ENCODE results near the gene SGTB. TPM values are rescaled to one million over a fixed set of nuclear protein-coding genes. Genes with fewer than 3 reads are reported as not detected.
A peak's percentile ranks its signal among the peaks of the same experiment; 100 is the strongest.

SGTB gene, protein sequence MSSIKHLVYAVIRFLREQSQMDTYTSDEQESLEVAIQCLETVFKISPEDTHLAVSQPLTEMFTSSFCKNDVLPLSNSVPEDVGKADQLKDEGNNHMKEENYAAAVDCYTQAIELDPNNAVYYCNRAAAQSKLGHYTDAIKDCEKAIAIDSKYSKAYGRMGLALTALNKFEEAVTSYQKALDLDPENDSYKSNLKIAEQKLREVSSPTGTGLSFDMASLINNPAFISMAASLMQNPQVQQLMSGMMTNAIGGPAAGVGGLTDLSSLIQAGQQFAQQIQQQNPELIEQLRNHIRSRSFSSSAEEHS
- 10.0 and 10.3 TPM in 2 replicates for total RNA-seq

DNA sequence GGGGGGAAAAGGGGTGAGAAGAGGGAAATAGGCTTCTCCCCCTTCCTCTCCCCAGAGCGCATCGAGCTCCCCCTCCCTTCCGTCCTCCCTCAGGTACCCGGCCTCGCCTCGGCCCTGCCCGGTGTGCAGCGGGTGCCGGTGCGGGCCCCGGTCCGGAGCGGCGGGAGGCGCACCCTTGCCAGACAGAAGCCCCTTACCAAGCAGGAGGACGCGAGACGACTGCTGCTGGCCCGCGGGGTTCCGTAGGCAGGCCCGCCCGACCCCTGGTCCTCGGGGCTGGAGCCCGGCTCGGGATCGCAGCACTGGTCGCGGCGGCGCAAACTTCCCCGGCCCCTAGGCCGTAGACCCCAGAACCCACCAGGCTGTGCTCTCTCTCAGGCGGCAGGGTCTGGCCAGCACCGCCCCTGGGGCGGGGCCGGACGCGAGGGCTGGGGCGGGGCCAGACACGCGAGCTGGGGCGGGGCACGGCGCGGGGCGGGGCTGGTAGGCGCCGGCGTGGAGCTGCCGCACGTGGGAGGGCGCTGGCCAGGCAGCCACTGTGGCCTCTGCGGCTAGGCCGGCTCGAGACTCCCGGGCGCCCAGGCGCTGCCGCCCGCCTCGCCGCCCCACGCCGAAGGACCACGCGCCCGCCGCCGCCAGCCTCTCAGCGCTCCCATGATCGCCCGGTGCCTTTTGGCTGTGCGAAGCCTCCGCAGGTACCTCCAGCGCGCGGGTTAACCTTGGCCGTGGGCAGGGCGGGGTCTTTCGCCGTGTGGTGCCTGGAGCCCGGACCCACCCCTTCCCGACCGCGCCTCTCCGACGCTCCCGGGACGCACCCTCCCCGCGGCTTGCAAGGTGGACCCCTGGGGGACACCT is at the start of gene SGTB, which contains the start of gene NLN:
Gene SGTB, minus strand, starts transcription at position 390 of the 855 bp plus-strand sequence. CDS start 1,302 bp downstream, outside the sequence.
Gene NLN, plus strand, starts transcription at position 486 of the 855 bp plus-strand sequence. Its CDS starts 169 bp downstream, at position 655.
- peak; percentile 96 for DNase-seq
- intact Hi-C loops (cut with micrococcal nuclease): loop anchor here (1.0 to 5.0 kb wide), 5 partner anchors 85 to 423 kb away; partner anchors contain the start of genes CENPK, PPWD1, SREK1 and TRIM23
- no peaks in the 10 kb centered on the region for H3K9me3 Mint-ChIP-seq
- H3K27ac Mint-ChIP-seq: peak within 1 kb of the TSS; percentile 96
- no peaks in the 10 kb centered on the region for H3K27me3 Mint-ChIP-seq
- H3K4me1 Mint-ChIP-seq: peaks cover 31% of the 10 kb centered on the region
- H3K4me3 Mint-ChIP-seq: peak within 1 kb of the TSS; percentile 95
- peaks cover 13% of the 10 kb centered on the region for H3K36me3 Mint-ChIP-seq (ENCODE audit: low read depth)

DNA sequence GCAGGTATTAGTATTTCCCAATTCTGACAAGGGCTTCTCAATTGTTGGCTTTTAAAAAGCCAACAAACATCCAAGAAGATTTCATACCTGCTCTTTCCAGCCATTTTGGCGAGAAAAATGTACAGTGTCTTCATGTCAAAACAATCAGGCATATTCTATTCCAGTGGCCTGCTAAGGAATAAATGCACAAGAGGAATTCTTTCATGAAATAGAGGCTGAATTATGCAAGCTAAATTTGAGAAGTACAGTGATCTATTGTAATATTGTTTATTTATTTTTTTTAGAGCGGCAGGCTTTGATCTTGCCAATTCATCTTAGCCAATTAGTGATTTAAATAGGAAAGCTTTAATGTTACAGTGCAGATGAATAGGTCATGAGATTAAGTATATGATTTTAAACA is 49.4 kb upstream of the SGTB start:
- H3K27ac Mint-ChIP-seq: no peak overlapping the region
- peaks cover 17% of the 10 kb centered on the region for H3K36me3 Mint-ChIP-seq (ENCODE audit: low read depth)
- peaks cover 6% of the 10 kb centered on the region for H3K9me3 Mint-ChIP-seq
- DNase-seq: no peak
- no peaks in the 10 kb centered on the region for H3K27me3 Mint-ChIP-seq
- intact Hi-C loops (cut with micrococcal nuclease): loop anchor here (10.0 kb wide), 1 partner anchor 404 kb away; no protein-coding TSS in a partner anchor
- peaks cover 18% of the 10 kb centered on the region for H3K4me1 Mint-ChIP-seq
- H3K4me3 Mint-ChIP-seq: no peak overlapping the region

DNA sequence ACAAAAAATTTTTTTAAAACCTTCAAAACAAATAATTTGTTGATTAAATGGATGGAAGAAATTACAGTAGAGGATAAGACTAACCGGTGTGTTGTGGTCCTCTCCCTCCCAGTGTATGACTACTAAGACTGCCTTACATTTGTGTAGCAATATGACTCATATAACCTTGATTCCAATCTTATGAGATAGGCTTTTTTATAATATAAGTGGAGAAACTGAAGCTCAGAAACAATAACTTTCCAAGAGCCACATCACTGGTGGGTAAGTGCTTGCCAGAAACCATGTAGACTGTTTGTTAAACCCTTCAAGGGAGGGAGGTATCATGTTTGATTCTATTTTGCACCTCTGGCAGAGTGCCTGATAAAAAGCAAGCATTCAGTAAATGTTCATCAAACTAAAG is 47.6 kb upstream of the SGTB start:
- no peak for DNase-seq
- Mint-ChIP-seq H3K27me3 (no peaks in the 10 kb centered on the region), H3K36me3 (ENCODE audit: low read depth) (peaks cover 22% of the 10 kb centered on the region), H3K4me1 (peaks cover 19% of the 10 kb centered on the region), H3K4me3 (no peak overlapping the region), H3K27ac (no peak overlapping the region), H3K9me3 (peaks cover 11% of the 10 kb centered on the region)
- intact Hi-C loops (cut with micrococcal nuclease): loop anchor here (5.0 kb wide), 1 partner anchor 33 kb away; no protein-coding TSS in a partner anchor

DNA sequence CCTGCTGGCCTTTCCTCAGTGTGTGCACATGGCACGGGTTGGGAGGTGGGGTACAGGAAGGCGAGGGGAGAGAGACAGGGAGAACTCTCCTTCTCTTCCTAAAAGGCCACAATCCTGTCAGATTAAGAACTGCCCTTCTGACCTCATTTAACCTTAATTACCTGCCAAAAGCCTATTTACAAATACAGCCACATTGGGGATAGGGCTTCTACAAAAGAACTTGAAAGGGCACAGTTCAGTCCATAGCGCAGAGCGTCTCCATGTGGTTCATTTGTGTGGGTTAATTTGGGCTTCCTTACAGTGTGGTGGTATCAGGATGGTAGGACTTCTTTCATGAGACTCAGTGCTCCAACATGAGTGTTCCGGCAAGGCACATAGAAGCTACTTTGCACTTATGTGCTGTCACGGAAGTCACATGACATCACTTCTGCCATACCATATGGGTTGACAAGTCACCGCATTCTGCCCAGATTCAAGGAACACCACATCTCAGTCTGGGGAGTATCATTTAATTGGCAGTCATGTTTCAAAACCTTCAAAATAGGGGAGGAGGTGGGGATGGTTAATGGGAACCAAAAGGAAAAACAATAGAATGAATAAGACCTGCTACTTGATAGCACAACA is 46.9 kb upstream of the SGTB start:
- no peaks in the 10 kb centered on the region for H3K27me3 Mint-ChIP-seq

DNA sequence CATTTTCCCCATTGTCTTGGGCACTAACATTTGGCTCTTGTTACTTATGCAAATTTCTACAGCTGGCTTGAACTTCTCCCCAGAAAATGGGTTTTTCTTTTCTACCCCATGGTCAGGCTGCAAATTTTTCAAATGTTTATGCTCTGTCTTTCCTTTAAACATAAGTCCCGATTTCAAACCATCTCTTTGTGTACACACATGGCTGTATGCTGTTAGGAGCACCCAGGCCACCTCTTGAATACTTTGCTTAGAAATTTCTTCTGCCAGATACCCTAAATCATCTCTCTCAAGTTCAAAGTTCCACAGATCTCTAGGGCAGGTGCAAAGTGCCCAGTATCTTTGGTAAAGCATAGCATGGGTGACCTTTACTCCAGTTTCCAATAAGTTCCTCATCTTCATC is 45.7 kb upstream of the SGTB start:
- no peak overlapping the region for H3K27ac Mint-ChIP-seq
- H3K4me1 Mint-ChIP-seq: peaks cover 13% of the 10 kb centered on the region
- intact Hi-C loops (cut with micrococcal nuclease): loop anchor here (5.0 kb wide), 1 partner anchor 35 kb away; no protein-coding TSS in a partner anchor
- DNase-seq: no peak
- no peaks in the 10 kb centered on the region for H3K27me3 Mint-ChIP-seq
- peaks cover 11% of the 10 kb centered on the region for H3K9me3 Mint-ChIP-seq
- H3K36me3 Mint-ChIP-seq (ENCODE audit: low read depth): peaks cover 26% of the 10 kb centered on the region
- H3K4me3 Mint-ChIP-seq: no peak overlapping the region

More for the DNA sequence above, 46.9 kb upstream of the SGTB start:
- DNase-seq: no peak
- Mint-ChIP-seq H3K4me3 (no peak overlapping the region), H3K4me1 (peaks cover 13% of the 10 kb centered on the region), H3K27ac (no peak overlapping the region), H3K36me3 (ENCODE audit: low read depth) (peaks cover 22% of the 10 kb centered on the region), H3K9me3 (peaks cover 11% of the 10 kb centered on the region)
- intact Hi-C loops (cut with micrococcal nuclease): loop anchor here (5.0 kb wide), 1 partner anchor 33 kb away; no protein-coding TSS in a partner anchor

DNA sequence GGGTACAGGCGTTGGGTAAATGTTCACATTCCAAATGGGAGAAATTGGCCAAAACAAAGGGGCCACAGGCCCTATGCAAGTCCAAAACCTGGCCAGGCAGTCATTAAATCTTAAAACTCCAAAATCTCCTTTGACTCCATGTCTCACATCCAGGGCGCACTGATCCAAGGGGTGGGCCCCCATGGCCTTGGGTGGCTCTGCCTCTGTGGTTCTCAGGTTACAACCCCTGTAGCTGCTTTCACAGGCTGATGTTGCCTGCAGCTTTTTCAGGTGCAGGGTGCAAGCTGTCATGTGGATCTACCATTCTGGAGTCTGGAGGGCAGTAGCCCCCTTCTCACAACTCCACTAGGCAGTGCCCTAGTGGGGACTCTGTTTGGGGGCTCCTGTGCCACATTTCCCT is 44.9 kb upstream of the SGTB start:
- H3K36me3 Mint-ChIP-seq (ENCODE audit: low read depth): peaks cover 26% of the 10 kb centered on the region
- H3K4me1 Mint-ChIP-seq: peaks cover 13% of the 10 kb centered on the region
- DNase-seq: no peak
- peak overlapping the region; percentile 34 for H3K27ac Mint-ChIP-seq
- intact Hi-C loops (cut with micrococcal nuclease): loop anchor here (5.0 kb wide), 1 partner anchor 36 kb away; no protein-coding TSS in a partner anchor
- H3K9me3 Mint-ChIP-seq: peaks cover 11% of the 10 kb centered on the region
- no peaks in the 10 kb centered on the region for H3K27me3 Mint-ChIP-seq
- H3K4me3 Mint-ChIP-seq: no peak overlapping the region

DNA sequence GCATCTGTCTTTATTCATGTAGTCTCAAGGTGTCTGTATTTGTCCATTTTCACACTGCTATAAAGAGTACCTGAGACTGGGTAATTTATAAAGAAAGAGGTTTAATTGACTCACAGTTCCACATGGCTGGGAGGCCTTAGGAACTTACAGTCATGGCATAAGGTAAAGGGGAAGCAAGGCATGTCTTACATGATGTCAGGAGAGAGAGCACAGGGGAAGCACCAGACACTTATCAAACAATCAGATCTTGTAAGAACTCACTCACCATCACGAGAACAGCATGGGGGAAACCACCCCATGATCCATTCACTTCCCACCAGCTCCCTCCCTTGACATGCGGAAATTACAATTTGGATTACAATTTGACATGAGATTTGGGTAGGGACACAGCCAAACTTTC is 44.3 kb upstream of the SGTB start:
- intact Hi-C loops (cut with micrococcal nuclease): loop anchor here (5.0 kb wide), 1 partner anchor 36 kb away; no protein-coding TSS in a partner anchor
- Mint-ChIP-seq H3K4me3 (no peak overlapping the region), H3K27me3 (no peaks in the 10 kb centered on the region), H3K9me3 (peaks cover 11% of the 10 kb centered on the region), H3K36me3 (ENCODE audit: low read depth) (peaks cover 26% of the 10 kb centered on the region), H3K4me1 (peaks cover 13% of the 10 kb centered on the region), H3K27ac (peak overlapping the region; percentile 39)
- no peak for DNase-seq

DNA sequence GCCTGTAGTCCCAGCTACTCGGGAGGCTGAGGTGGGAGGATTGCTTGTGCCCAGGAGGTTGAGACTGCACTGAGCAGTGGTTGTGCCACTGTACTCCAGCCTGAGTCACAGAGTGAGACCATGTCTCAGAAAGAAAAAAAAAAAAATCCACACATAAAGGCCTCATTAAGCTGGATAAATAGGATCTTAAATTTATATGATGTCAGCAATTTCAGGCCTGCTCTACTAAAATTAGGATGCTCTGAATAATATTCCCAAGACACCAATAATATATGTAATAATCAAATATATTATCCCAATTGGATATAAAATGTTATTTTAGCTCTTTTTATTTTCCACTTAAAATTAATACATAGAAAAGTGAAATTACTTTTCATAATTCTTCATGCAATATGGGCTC is 43.7 kb upstream of the SGTB start:
- intact Hi-C loops (cut with micrococcal nuclease): loop anchor here (5.0 kb wide), 1 partner anchor 37 kb away; no protein-coding TSS in a partner anchor
- H3K4me3 Mint-ChIP-seq: no peak overlapping the region
- peaks cover 11% of the 10 kb centered on the region for H3K9me3 Mint-ChIP-seq
- no peak for DNase-seq
- no peak overlapping the region for H3K27ac Mint-ChIP-seq
- no peaks in the 10 kb centered on the region for H3K27me3 Mint-ChIP-seq
- H3K36me3 Mint-ChIP-seq (ENCODE audit: low read depth): peaks cover 26% of the 10 kb centered on the region
- H3K4me1 Mint-ChIP-seq: peaks cover 16% of the 10 kb centered on the region

DNA sequence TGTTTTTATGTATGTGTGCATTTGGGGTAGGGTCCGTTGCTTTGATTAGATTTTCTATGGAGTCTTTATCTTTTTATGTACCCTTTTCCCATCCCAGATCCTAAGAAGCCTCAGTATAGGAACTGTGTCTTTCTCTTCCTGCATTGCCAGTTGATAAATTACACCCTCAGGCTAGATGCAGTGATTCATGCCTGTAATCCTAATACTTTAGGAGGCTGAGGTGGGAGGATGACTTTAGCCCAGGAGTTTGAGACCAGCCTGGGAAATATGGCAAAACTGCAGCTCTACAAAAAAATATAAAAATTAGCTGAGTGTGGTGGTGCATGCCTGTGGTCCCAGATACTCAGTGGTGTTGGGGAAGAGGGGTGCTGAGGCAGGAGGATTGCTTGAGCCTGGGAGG is 40.3 kb upstream of the SGTB start:
- DNase-seq: peak; percentile 26
- intact Hi-C loops (cut with micrococcal nuclease): no loop called here
- Mint-ChIP-seq H3K4me3 (no peak overlapping the region), H3K27ac (no peak overlapping the region), H3K4me1 (peaks cover 10% of the 10 kb centered on the region), H3K9me3 (peaks cover 11% of the 10 kb centered on the region), H3K27me3 (no peaks in the 10 kb centered on the region), H3K36me3 (ENCODE audit: low read depth) (peaks cover 18% of the 10 kb centered on the region)

DNA sequence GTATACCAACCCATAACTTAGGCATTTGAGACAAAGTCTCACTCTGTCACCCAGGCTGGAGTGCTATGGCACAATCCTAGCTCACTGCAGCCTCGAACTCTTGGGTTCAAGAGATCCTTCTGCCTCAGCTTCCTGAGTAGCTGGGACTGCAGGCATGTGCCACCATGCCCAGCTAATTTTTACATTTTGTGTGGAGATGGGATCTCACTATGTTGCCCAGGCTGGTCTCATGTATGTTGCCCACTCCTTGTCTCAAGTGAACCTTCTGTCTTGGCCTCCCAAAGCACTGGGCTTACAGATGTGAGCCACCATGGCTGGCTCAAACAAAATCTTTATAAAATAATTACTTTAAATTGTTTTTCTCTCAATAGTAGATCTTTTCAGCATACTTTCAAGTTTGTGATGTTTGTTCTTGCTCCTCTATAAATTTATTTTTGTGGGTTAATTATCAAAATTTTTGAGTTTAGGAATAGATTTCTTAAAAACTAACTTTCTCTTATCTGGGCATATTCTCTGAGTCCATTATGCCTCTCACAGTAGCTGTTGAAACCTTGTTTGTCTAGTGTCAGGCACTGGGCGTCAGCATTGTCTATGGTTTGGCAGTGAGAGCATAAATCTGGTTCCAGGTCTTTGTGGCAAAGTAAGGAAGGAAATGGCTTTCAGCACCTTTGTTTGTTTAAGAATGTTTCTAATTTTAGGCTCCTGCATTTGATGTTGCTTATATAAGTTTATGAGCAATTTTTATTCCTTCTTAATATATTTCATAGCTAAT is 38.8 kb upstream of the SGTB start:
- Mint-ChIP-seq H3K27me3 (no peaks in the 10 kb centered on the region), H3K4me1 (peaks cover 2% of the 10 kb centered on the region), H3K36me3 (ENCODE audit: low read depth) (peaks cover 5% of the 10 kb centered on the region), H3K27ac (no peak overlapping the region), H3K4me3 (no peak overlapping the region), H3K9me3 (no peaks in the 10 kb centered on the region)
- peak; percentile 87 for DNase-seq
- intact Hi-C loops (cut with micrococcal nuclease): no loop called here

DNA sequence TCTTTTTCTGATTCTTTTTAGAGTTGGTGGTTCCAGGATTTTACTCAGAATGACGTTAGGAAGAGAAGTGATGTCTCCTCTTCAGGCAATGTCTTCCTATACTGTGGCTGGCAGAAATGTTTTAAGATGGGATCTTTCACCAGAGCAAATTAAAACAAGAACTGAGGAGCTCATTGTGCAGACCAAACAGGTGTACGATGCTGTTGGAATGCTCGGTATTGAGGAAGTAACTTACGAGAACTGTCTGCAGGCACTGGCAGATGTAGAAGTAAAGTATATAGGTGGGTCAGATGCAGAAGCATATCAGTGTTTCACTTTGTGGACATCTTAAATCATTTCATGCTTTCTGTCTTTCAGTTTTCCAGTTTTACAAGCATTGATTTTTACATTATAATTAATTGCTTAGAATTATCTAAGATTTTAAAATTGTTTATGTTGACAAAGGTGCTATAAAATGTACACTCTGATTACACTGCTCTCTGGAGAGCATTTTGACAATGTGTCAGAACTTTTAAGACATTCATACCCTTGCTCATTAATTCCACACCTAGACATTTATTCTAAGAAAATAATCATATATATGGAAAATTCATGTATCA is 36.7 kb upstream of the SGTB start:
- Mint-ChIP-seq H3K27ac (no peak overlapping the region), H3K27me3 (no peaks in the 10 kb centered on the region), H3K9me3 (no peaks in the 10 kb centered on the region), H3K4me1 (peaks cover 2% of the 10 kb centered on the region), H3K36me3 (ENCODE audit: low read depth) (peaks cover 5% of the 10 kb centered on the region), H3K4me3 (no peak overlapping the region)
- intact Hi-C loops (cut with micrococcal nuclease): no loop called here
- DNase-seq: no peak

DNA sequence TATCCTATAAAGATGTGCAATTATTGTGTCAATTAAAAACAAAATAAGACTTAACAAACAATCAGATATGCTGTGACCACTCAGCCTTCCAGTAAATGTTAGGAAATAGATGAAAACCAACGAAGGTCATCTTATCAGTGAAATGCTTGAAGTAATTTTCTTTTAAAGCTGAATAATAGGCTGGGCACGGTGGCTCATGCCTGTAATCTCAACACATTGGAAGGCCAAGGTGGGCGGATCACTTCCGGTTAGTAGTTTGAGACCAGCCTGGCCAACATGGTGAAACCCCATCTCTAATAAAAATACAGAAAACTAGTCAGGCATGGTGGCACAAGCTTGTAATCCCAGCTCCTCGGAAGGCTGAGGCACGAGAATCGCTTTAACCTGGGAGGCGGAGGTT is 31.3 kb upstream of the SGTB start:
- peaks cover 2% of the 10 kb centered on the region for H3K36me3 Mint-ChIP-seq (ENCODE audit: low read depth)
- no peak overlapping the region for H3K4me3 Mint-ChIP-seq
- H3K9me3 Mint-ChIP-seq: no peaks in the 10 kb centered on the region
- intact Hi-C loops (cut with micrococcal nuclease): no loop called here
- no peaks in the 10 kb centered on the region for H3K27me3 Mint-ChIP-seq
- DNase-seq: peak; percentile 23
- no peak overlapping the region for H3K27ac Mint-ChIP-seq
- no peaks in the 10 kb centered on the region for H3K4me1 Mint-ChIP-seq
